GM12878 (cell line): Measurements from ENCODE around the gene TMEM121B. TPM values are rescaled to one million over a fixed set of nuclear protein-coding genes. Genes with fewer than 3 reads are reported as not detected.

Experiments
- ATAC-seq: fragments of 200-7000 bp; cut with Tn5 transposase; 3 replicates; pipeline ENCODE4 v1.9.1; 2020; ENCODE audit warnings: mild to moderate bottlenecking, moderate library complexity
- BruUV-seq: library from RNA; stranded (reverse); fragments of 400-500 nt; replicated peaks from 2 replicates; lab custom pipeline; 2021; lab: Mats Ljungman, UMichigan
- CTCF ChIA-PET: fragments of 300-600 bp; sonication (Branson Sonifier 250); formaldehyde crosslinking; extraction: SDS; loops from one replicate; lab custom pipeline; 2021; ENCODE audit warnings: inconsistent platforms; lab: Yijun Ruan, JAX
- POLR2A ChIA-PET: fragments of 350-600 bp; formaldehyde crosslinking; extraction: SDS; loops from one replicate; lab custom pipeline; 2021; ENCODE audit warnings: inconsistent platforms; lab: Charles Lee
- RAD21 ChIA-PET: fragments of 300-600 bp; sonication (Branson Sonifier 250); formaldehyde crosslinking; loops from one replicate; lab custom pipeline; 2023; ENCODE audit warnings: antibody characterized with exemption; ENCODE audit not compliant: unreplicated experiment; lab: Charles Lee
- SMC1A ChIA-PET: fragments of 300-600 bp; sonication (Branson Sonifier 250); formaldehyde crosslinking; loops from one replicate; lab custom pipeline; 2023; ENCODE audit not compliant: unreplicated experiment, uncharacterized antibody; lab: Charles Lee
- DNase-seq: peaks from one replicate; pipeline ENCODE4 v3.0.0-alpha.2; 2011; ENCODE audit warnings: low read depth, low spot score
- FAIRE-seq: peaks from 3 replicates; lab custom pipeline; 2011; peaks lifted over from hg19 to GRCh38; lab: Jason Lieb, UNC
- H2AFZ ChIP-seq: 2 replicates; pipeline ENCODE4 v1.6.0; 2011; ENCODE audit warnings: low read depth, low read length, control low read depth; ENCODE audit not compliant: control insufficient read depth
- H3K27ac ChIP-seq: 2 replicates; pipeline ENCODE4 v1.5.1; 2011; ENCODE audit warnings: control low read depth; ENCODE audit not compliant: control insufficient read depth, insufficient read depth
- H3K27me3 ChIP-seq, 2 experiments: replicated peaks in 1 of 2; 2 replicates each; pipeline versions ENCODE4 v1.6.0 to v1.6.1; 2011; ENCODE audit warnings: low read length in 1 of 2; ENCODE audit not compliant: control insufficient read depth in 2 of 2, insufficient read depth in 2 of 2
- H3K36me3 ChIP-seq, 2 experiments: 2 replicates each; pipeline ENCODE4 v1.5.1; 2011; ENCODE audit warnings: low read length in 1 of 2; ENCODE audit not compliant: control insufficient read depth in 2 of 2, insufficient read depth in 2 of 2
- H3K4me1 ChIP-seq: 2 replicates; pipeline ENCODE4 v1.6.1; 2011; ENCODE audit warnings: mild to moderate bottlenecking, low read length, moderate library complexity, mixed read lengths; ENCODE audit not compliant: control insufficient read depth, insufficient read depth
- H3K4me2 ChIP-seq: 2 replicates; pipeline ENCODE4 v1.6.0; 2011; ENCODE audit warnings: control low read depth; ENCODE audit not compliant: control insufficient read depth, insufficient read depth
- H3K4me3 ChIP-seq: fragments of 200-600 bp; sonication (generic); 2 replicates; pipeline ENCODE4 v1.5.1; 2016
- H3K79me2 ChIP-seq: 2 replicates; pipeline ENCODE4 v1.6.0; 2011; ENCODE audit warnings: low read length; ENCODE audit not compliant: control insufficient read depth, insufficient read depth
- H3K9ac ChIP-seq: 2 replicates; pipeline ENCODE4 v1.8.0; 2011; ENCODE audit warnings: low read length, control low read depth, mixed read lengths; ENCODE audit not compliant: control insufficient read depth, insufficient read depth
- H3K9me3 ChIP-seq: replicated peaks from 3 replicates; pipeline ENCODE4 v1.5.1; 2011; ENCODE audit warnings: mild to moderate bottlenecking, low read length; ENCODE audit not compliant: control insufficient read depth, insufficient read depth
- H4K20me1 ChIP-seq: 2 replicates; pipeline ENCODE4 v1.6.0; 2011; ENCODE audit not compliant: control insufficient read depth, insufficient read depth
- BRCA1 ChIP-seq: IDR thresholded peaks from 2 replicates; pipeline ENCODE4 v1.6.1; 2011; ENCODE audit warnings: low read depth, low read length, improper control_type of control experiment
- CBFB ChIP-seq: IDR thresholded peaks from 2 replicates; pipeline ENCODE4 v1.6.1; 2016; ENCODE audit warnings: antibody characterized with exemption, low read depth
- HDAC6 ChIP-seq: fragments of 200-600 bp; sonication (generic); IDR thresholded peaks from one replicate; pipeline ENCODE4 v1.8.0; 2017; ENCODE audit warnings: antibody characterized with exemption; ENCODE audit not compliant: unreplicated experiment
- HSF1 ChIP-seq: fragments of 150-350 bp; IDR thresholded peaks from 2 replicates; pipeline ENCODE4 v1.6.1; 2014; ENCODE audit warnings: mild to moderate bottlenecking, low read depth, low read length
- MEF2B ChIP-seq: fragments of 450-650 bp; IDR thresholded peaks from 2 replicates; pipeline ENCODE4 v1.6.1; 2018; ENCODE audit warnings: mild to moderate bottlenecking, moderate library complexity; ENCODE audit not compliant: partially characterized antibody, poor library complexity, severe bottlenecking
- MXI1 ChIP-seq: fragments of 150-350 bp; IDR thresholded peaks from 2 replicates; pipeline ENCODE4 v1.6.1; 2011; ENCODE audit warnings: low read depth, mild to moderate bottlenecking, inconsistent platforms, low read length, improper control_type of control experiment
- NFYA ChIP-seq: IDR thresholded peaks from 2 replicates; pipeline ENCODE4 v1.6.1; 2011; ENCODE audit warnings: low read depth, mild to moderate bottlenecking, low read length, improper control_type of control experiment, borderline replicate concordance
- NR2C2 ChIP-seq: IDR thresholded peaks from 2 replicates; pipeline ENCODE4 v1.6.1; 2011; ENCODE audit warnings: borderline replicate concordance, low read depth; ENCODE audit not compliant: control insufficient read depth, insufficient read length
- RCOR1 ChIP-seq: conservative IDR thresholded peaks from 2 replicates; pipeline ENCODE4 v1.6.1; 2012; ENCODE audit warnings: low read depth, low read length, improper control_type of control experiment
- SREBF1 ChIP-seq: IDR thresholded peaks from 2 replicates; pipeline ENCODE4 v1.6.1; 2012; ENCODE audit warnings: mild to moderate bottlenecking, low read length
- ZNF217 ChIP-seq: fragments of 450-650 bp; IDR thresholded peaks from 2 replicates; pipeline ENCODE4 v1.6.1; 2017; ENCODE audit warnings: antibody characterized with exemption, mild to moderate bottlenecking
- WGBS: methylation state at CpG from one replicate; pipeline ENCODE4 v1.1.6; 2016; ENCODE audit warnings: low lambda C conversion rate; ENCODE audit not compliant: insufficient replicate concordance, insufficient coverage; ENCODE audit errors: missing lambda C conversion rate; 5-methylcytosine and 5-hydroxymethylcytosine counted together
- in situ Hi-C: fragments of 300-500 bp; cut with MboI; formaldehyde crosslinking; loops from 9 replicates; pipeline ENCODE4 v1.14.3; 2018; ENCODE audit warnings: mixed read lengths
- intact Hi-C: fragments of 100-400 bp; cut with micrococcal nuclease; formaldehyde crosslinking; loops from one replicate; pipeline ENCODE4 v1.14.2; 2022; ENCODE audit not compliant: unreplicated experiment
- polyA plus RNA-seq, 11 experiments: library from polyadenylated mRNA; depleted of rRNA in 4 of 11; unstranded in 6 of 11; stranded (reverse) in 5 of 11; fragments of >200 nt; fragmentation: Nextera tagmentation in 4 of 11; fragmentation: Illumina TruSeq in 1 of 11; extraction: Ambion mirVana in 4 of 11; extraction: Trizol in 1 of 11; gene quantifications; 1 replicate in 1 of 11; 2 replicates in 10 of 11; pipeline versions ENCODE4 v1.2.1 to v1.2.3, GENCODE V29; 2011 to 2016; ENCODE audit warnings: inconsistent platforms in 2 of 11, missing spikeins in 2 of 11, low read depth in 1 of 11
- total RNA-seq, 4 experiments: library from RNA; depleted of rRNA in 3 of 4; stranded (reverse); fragments of >200 nt in 3 of 4; fragmentation: Illumina TruSeq in 1 of 4; extraction: Trizol in 1 of 4; gene quantifications; 2 replicates each; pipeline versions ENCODE4 v1.2.1 to v1.2.3, GENCODE V29; 2013 to 2021

TMEM121B gene
- total and polyA plus RNA-seq, 10 of the 15 experiments (the other 5 are each of a cell fraction or from before 2014, with no cell fraction given): 0.02 to 0.10 (median 0.06) TPM; not detected in 5

DNA sequence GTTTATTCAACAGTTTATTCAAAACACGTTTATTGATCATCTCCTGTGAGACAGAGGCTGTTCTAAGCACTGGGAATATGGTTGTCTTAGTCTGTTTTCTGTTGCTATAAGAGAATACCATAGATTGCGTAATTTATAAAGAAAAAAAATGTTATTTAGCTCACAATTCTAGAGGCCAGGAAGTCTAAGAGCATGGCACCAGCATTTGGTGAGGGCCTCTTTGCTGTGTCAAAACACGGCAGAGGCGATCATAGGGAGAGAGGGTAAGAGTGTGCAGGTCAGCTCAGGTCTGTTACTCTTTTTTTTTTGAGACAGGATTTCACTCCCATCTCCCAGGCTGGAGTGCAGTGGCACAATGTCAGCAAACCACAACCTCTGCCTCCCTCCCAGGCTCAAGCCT, 41.6 kb downstream of the TMEM121B start:
- Histone ChIP-seq H3K4me3 (no peak overlapping the region), H3K79me2 (no peaks in the 10 kb centered on the region), H2AFZ (no peak overlapping the region), H3K9ac (no peak overlapping the region), H3K4me1 (peaks cover 3% of the 10 kb centered on the region; the same call in 1 of the 2 replicates), H3K27ac (no peak overlapping the region), H3K27me3 (no peaks in the 10 kb centered on the region), H4K20me1 (no peaks in the 10 kb centered on the region), H3K36me3 (no peaks in the 10 kb centered on the region), H3K4me2 (no peak overlapping the region), H3K9me3 (no peaks in the 10 kb centered on the region)
- DNase-seq: no peak
- ChIA-PET SMC1A (interaction anchor here (1.7 kb wide), 1 partner anchor 92 kb away, joined by 4 read pairs; no protein-coding TSS in a partner anchor), POLR2A (no interaction called here), RAD21 (no interaction called here), CTCF (interaction anchor here (0.6 kb wide), 1 partner anchor 82 kb away, joined by 4 read pairs; no protein-coding TSS in a partner anchor)
- no TSS peak for BruUV-seq
- TF ChIP-seq NFYA: no peak
- TF ChIP-seq HDAC6: no peak
- no peak for TF ChIP-seq ZNF217
- intact Hi-C loops: no loop called here
- in situ Hi-C loops: loop anchor here (5.0 kb wide), 1 partner anchor 423 kb away; no protein-coding TSS in a partner anchor
- no peak for FAIRE-seq
- 83% methylated on average over 4 of the region's 4 CpGs for WGBS
- no peak for ATAC-seq

DNA sequence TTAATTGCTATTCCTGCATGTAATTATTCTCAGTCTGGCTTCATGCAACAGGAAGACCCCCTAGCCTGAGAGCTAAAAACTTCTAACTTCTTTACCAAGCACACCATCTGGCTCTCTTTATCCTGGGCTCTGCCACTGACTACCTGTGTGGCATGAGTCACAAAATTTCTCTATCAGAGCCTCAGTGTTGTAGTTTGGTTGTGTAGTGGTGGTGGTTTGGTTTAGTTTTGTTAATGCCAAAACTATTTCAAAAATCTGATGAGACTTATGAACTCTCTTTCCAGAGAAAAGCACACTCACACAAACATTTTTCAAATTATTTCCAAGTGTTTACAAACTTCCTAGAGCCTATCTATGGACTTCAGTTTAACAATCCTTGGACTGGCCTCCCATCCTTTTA, 43.9 kb downstream of the TMEM121B start:
- Histone ChIP-seq H3K36me3 (no peaks in the 10 kb centered on the region), H3K4me2 (no peak overlapping the region), H4K20me1 (no peaks in the 10 kb centered on the region), H3K9ac (no peak overlapping the region), H3K79me2 (no peaks in the 10 kb centered on the region), H3K27ac (no peak overlapping the region), H3K4me3 (no peak overlapping the region), H3K27me3 (no peaks in the 10 kb centered on the region), H3K4me1 (no peaks in the 10 kb centered on the region), H2AFZ (no peak overlapping the region), H3K9me3 (no peaks in the 10 kb centered on the region)
- ChIA-PET SMC1A (interaction anchor here (1.7 kb wide), 1 partner anchor 424 kb away, joined by 5 read pairs; no protein-coding TSS in a partner anchor), CTCF (interaction anchor here (0.6 to 1.7 kb wide), 3 partner anchors 11 to 160 kb away, joined by 3 to 4 read pairs (median 4); no protein-coding TSS in a partner anchor), POLR2A (no interaction called here), RAD21 (interaction anchor here (2.3 kb wide), 1 partner anchor 425 kb away, joined by 6 read pairs; no protein-coding TSS in a partner anchor)
- TF ChIP-seq BRCA1: no peak
- TF ChIP-seq RCOR1: no peak
- no peak for TF ChIP-seq MXI1
- no peak for TF ChIP-seq NR2C2
- no peak for TF ChIP-seq HSF1
- TF ChIP-seq MEF2B: no peak
- TF ChIP-seq CBFB: no peak
- no peak for TF ChIP-seq SREBF1
- in situ Hi-C loops (loop anchor here (5.0 kb wide), 1 partner anchor 425 kb away; no protein-coding TSS in a partner anchor), intact Hi-C loops (no loop called here)
- FAIRE-seq: no peak
- ATAC-seq: no peak
- no TSS peak for BruUV-seq
- no peak for DNase-seq
